K562 (cell line): ENCODE results near the gene FAM174C. TPM values are rescaled to one million over a fixed set of nuclear protein-coding genes. Genes with fewer than 3 reads are reported as not detected.
A peak's percentile ranks its signal among the peaks of the same experiment; 100 is the strongest.

Experiments
- ATAC-seq: fragments of 200-7000 bp; cut with Tn5 transposase; 3 replicates; pipeline ENCODE4 v1.9.1; 2020; ENCODE audit warnings: moderate library complexity
- BruUV-seq: library from RNA; stranded (reverse); fragments of 400-500 nt; replicated peaks from 2 replicates; lab custom pipeline; 2021; lab: Mats Ljungman, UMichigan
- CTCF ChIA-PET: fragments of 300-600 bp; formaldehyde crosslinking; extraction: SDS; loops from one replicate; lab custom pipeline; 2021; ENCODE audit warnings: low intra/inter-chr PET ratio; lab: Yijun Ruan, JAX
- POLR2A ChIA-PET: fragments of 300-600, 350-650 bp; sonication (Branson Sonifier 250); formaldehyde crosslinking; extraction: SDS; loops from one replicate; lab custom pipeline; 2021; ENCODE audit warnings: antibody characterized with exemption, inconsistent platforms; lab: Yijun Ruan, JAX
- DNase-seq, 4 experiments: peaks; one replicate each; pipeline versions ENCODE4 v3.0.0 to v3.0.0-alpha.2; 2011 to 2018; ENCODE audit warnings: low spot score in 3 of 4, mixed read lengths in 3 of 4; ENCODE audit errors: extremely low read depth in 1 of 4
- FAIRE-seq: peaks from 2 replicates; lab custom pipeline; 2011; peaks lifted over from hg19 to GRCh38; lab: Jason Lieb, UNC
- H2AFZ ChIP-seq: 2 replicates; pipeline ENCODE4 v1.6.0; 2011; ENCODE audit warnings: low read depth, low read length, control low read depth, inconsistent platforms
- H3K27ac ChIP-seq: fragments of 200-600 bp; 3 replicates; pipeline ENCODE4 v1.8.0; 2011; ENCODE audit warnings: low read depth, mild to moderate bottlenecking, control low read depth, inconsistent platforms, low read length, moderate library complexity, mixed read lengths; ENCODE audit errors: extremely low read depth
- H3K27me3 ChIP-seq, 2 experiments: fragments of 300-600 bp in 1 of 2; 2 replicates in 1 of 2; 3 replicates in 1 of 2; pipeline versions ENCODE4 v1.6.0 to v1.8.0; 2011; ENCODE audit warnings: inconsistent platforms in 2 of 2, low read length in 2 of 2, mild to moderate bottlenecking in 1 of 2, mixed read lengths in 1 of 2, moderate library complexity in 1 of 2; ENCODE audit not compliant: control insufficient read depth in 2 of 2, insufficient read depth in 2 of 2
- H3K36me3 ChIP-seq: fragments of 300-600 bp; 3 replicates; pipeline ENCODE4 v1.8.0; 2011; ENCODE audit warnings: mild to moderate bottlenecking, low read length, inconsistent platforms; ENCODE audit not compliant: control insufficient read depth, insufficient read depth
- H3K4me1 ChIP-seq, 2 experiments: fragments of 200-600 bp in 1 of 2; replicated peaks in 1 of 2; 2 replicates in 1 of 2; 3 replicates in 1 of 2; pipeline versions ENCODE4 v1.5.1 to v1.8.0; 2011; ENCODE audit warnings: inconsistent platforms in 2 of 2, low read length in 2 of 2, mild to moderate bottlenecking in 1 of 2, mixed read lengths in 1 of 2, moderate library complexity in 1 of 2; ENCODE audit not compliant: control insufficient read depth in 2 of 2, insufficient read depth in 2 of 2
- H3K4me2 ChIP-seq: 2 replicates; pipeline ENCODE4 v1.6.1; 2011; ENCODE audit warnings: low read length, control low read depth, inconsistent platforms, mixed read lengths; ENCODE audit not compliant: insufficient read depth
- H3K4me3 ChIP-seq: fragments of 200-600 bp; sonication (generic), shearing (Covaris generic); 2 replicates; pipeline ENCODE4 v1.5.1; 2016; ENCODE audit warnings: control low read depth, inconsistent platforms
- H3K79me2 ChIP-seq: fragments of 200-600 bp; 3 replicates; pipeline ENCODE4 v1.8.0; 2011; ENCODE audit warnings: low read length, inconsistent platforms; ENCODE audit not compliant: control insufficient read depth, insufficient read depth
- H3K9ac ChIP-seq, 2 experiments: 2 replicates each; pipeline versions ENCODE4 v1.6.0 to v1.6.1; 2011; ENCODE audit warnings: low read depth in 2 of 2, low read length in 2 of 2, control low read depth in 1 of 2, inconsistent platforms in 1 of 2, mild to moderate bottlenecking in 1 of 2, mixed read lengths in 1 of 2; ENCODE audit not compliant: insufficient read depth in 1 of 2
- H3K9me1 ChIP-seq: one replicate; pipeline ENCODE4 v1.6.0; 2011; ENCODE audit warnings: inconsistent platforms, mild to moderate bottlenecking, low read length, moderate library complexity; ENCODE audit not compliant: control insufficient read depth, insufficient read depth
- H3K9me3 ChIP-seq: replicated peaks from 2 replicates; pipeline ENCODE4 v1.5.1; 2011; ENCODE audit warnings: low read depth, low read length, inconsistent platforms; ENCODE audit not compliant: control insufficient read depth, insufficient read depth
- H4K20me1 ChIP-seq: replicated peaks from 2 replicates; pipeline ENCODE4 v1.6.1; 2011; ENCODE audit warnings: low read length, inconsistent platforms, mixed read lengths; ENCODE audit not compliant: control insufficient read depth, insufficient read depth
- BCL6 ChIP-seq: fragments of 250-450 bp; sonication (Bioruptor Pico); IDR thresholded peaks from 2 replicates; pipeline ENCODE4 v1.4.0; 2020
- PHB2 ChIP-seq: fragments of 450-650 bp; IDR thresholded peaks from 2 replicates; pipeline ENCODE4 v1.6.1; 2017; ENCODE audit warnings: low read depth
- TAF9B ChIP-seq: fragments of 450-650 bp; IDR thresholded peaks from 2 replicates; pipeline ENCODE4 v1.6.1; 2018; ENCODE audit warnings: mild to moderate bottlenecking; ENCODE audit not compliant: partially characterized antibody
- ZNF232 ChIP-seq: sonication (generic); formaldehyde crosslinking; IDR thresholded peaks from 2 replicates; pipeline ENCODE4 v1.8.0; 2022; ENCODE audit warnings: mild to moderate bottlenecking, missing genetic modification reagents
- ZNF699 ChIP-seq: fragments of 250-450 bp; sonication (Bioruptor Pico); IDR thresholded peaks from 2 replicates; pipeline ENCODE4 v1.8.0; 2021; ENCODE audit warnings: mild to moderate bottlenecking, moderate library complexity; ENCODE audit not compliant: insufficient replicate concordance
- WGBS: fragments of 100-300 bp; shearing (Covaris generic); methylation state at CpG from one replicate; pipeline ENCODE4 v1.1.6; 2016; ENCODE audit warnings: low coverage, mixed read lengths; ENCODE audit not compliant: insufficient coverage; ENCODE audit errors: missing lambda C conversion rate; 5-methylcytosine and 5-hydroxymethylcytosine counted together
- in situ Hi-C: fragments of 300-500 bp; cut with MboI; formaldehyde crosslinking; loops from 4 replicates; pipeline ENCODE4 v1.15.0; 2018; ENCODE audit warnings: inconsistent platforms, mixed read lengths
- intact Hi-C: fragments of 100-400 bp; cut with micrococcal nuclease; formaldehyde crosslinking; loops from 2 replicates; pipeline ENCODE4 v1.14.2; 2022
- polyA plus RNA-seq, 8 experiments: library from polyadenylated mRNA; depleted of rRNA in 4 of 8; stranded (reverse) in 5 of 8; unstranded in 3 of 8; fragments of >200 nt; fragmentation: Nextera tagmentation in 2 of 8; fragmentation: Illumina TruSeq in 1 of 8; extraction: Ambion mirVana in 2 of 8; extraction: Trizol in 1 of 8; gene quantifications; 2 replicates each; pipeline versions ENCODE4 v1.2.1 to v1.2.3, GENCODE V29; 2011 to 2014; ENCODE audit warnings: inconsistent platforms in 1 of 8, missing spikeins in 1 of 8
- total RNA-seq, 7 experiments: library from RNA; depleted of rRNA in 6 of 7; stranded (reverse); fragments of >200 nt in 6 of 7; fragmentation: Illumina TruSeq in 2 of 7; extraction: Trizol in 2 of 7; gene quantifications; 2 replicates each; pipeline versions ENCODE4 v1.2.1 to v1.2.3, GENCODE V29; 2011 to 2021; ENCODE audit warnings: low replicate concordance in 1 of 7
- TF ChIP-seq, protein P1 (sequence below): conservative IDR thresholded peaks from 2 replicates; pipeline ENCODE4 v1.6.1; 2011; ENCODE audit warnings: low read depth, mild to moderate bottlenecking, low read length; ENCODE audit not compliant: control insufficient read depth
- TF ChIP-seq, protein P2 (sequence below): fragments of 450-650 bp; IDR thresholded peaks from 2 replicates; pipeline ENCODE4 v1.6.1; 2016; ENCODE audit warnings: mild to moderate bottlenecking, moderate library complexity

FAM174C gene
- total and polyA plus RNA-seq, 9 of the 15 experiments (the other 6 are each of a cell fraction or from before 2014, with no cell fraction given): 0.66 to 89.6 (median 20.3) TPM

DNA sequence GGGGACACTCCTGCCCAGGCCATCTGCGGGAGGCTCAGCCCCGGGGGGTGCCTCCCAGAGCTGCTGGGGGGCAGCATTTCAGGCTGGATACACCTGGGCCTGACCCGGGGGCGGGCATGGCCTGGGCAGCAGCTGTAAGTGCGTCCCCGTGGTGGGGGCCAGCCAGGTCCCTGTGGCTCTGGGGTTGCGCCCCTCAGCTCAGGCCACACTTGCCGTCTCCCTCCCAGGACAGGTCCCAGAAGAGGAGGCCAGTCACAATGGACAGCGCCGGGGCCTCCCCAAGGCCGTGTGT, 49.2 kb upstream of the FAM174C start:
- CTCF ChIA-PET: no interaction called here
- no peak overlapping the region for H3K27ac ChIP-seq
- in situ Hi-C loops (loop anchor here (25.0 kb wide), 1 partner anchor 464 kb away; the partner anchor contains the start of gene MISP), intact Hi-C loops (no loop called here)
- POLR2A ChIA-PET: interaction anchor here (1.5 kb wide), 1 partner anchor 9 kb away, joined by 9 read pairs; no protein-coding TSS in a partner anchor
- H3K4me2 ChIP-seq: no peak overlapping the region
- no peaks in the 10 kb centered on the region for H3K9me1 ChIP-seq
- DNase-seq (no peak), ATAC-seq (no peak), FAIRE-seq (no peak)
- no peaks in the 10 kb centered on the region; the same call in 1 of the 2 replicates for H3K9me3 ChIP-seq
- no peaks in the 10 kb centered on the region for H3K27me3 ChIP-seq
- H3K4me1 ChIP-seq: peaks cover 0 to 63% of the 10 kb centered on the region in 2 experiments; a peak in 2 of 5 replicates
- BruUV-seq: no TSS peak
- no peak overlapping the region for H3K4me3 ChIP-seq
- peaks cover 16% of the 10 kb centered on the region for H3K79me2 ChIP-seq
- 100% methylated on average over 2 of the region's 11 CpGs for WGBS
- H3K9ac ChIP-seq: peak overlapping the region in 1 of 2 experiments; percentile 26; a peak in 1 of 4 replicates
- H2AFZ ChIP-seq: no peak overlapping the region
- peaks cover 68% of the 10 kb centered on the region; the same call in 2 of the 3 replicates for H3K36me3 ChIP-seq
- 0 out of 2 replicates have a peak, but pooled peaks cover under 1% of the 10 kb centered on the region for H4K20me1 ChIP-seq
- TF ChIP-seq, protein P1, sequence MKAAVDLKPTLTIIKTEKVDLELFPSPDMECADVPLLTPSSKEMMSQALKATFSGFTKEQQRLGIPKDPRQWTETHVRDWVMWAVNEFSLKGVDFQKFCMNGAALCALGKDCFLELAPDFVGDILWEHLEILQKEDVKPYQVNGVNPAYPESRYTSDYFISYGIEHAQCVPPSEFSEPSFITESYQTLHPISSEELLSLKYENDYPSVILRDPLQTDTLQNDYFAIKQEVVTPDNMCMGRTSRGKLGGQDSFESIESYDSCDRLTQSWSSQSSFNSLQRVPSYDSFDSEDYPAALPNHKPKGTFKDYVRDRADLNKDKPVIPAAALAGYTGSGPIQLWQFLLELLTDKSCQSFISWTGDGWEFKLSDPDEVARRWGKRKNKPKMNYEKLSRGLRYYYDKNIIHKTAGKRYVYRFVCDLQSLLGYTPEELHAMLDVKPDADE: no peak
- TF ChIP-seq BCL6 (CRISPR knock-in tag) (no peak), ZNF699 (CRISPR knock-in tag) (no peak), PHB2 (no peak), TAF9B (no peak), ZNF232 (CRISPR knock-in tag) (no peak)
- TF ChIP-seq, protein P2, sequence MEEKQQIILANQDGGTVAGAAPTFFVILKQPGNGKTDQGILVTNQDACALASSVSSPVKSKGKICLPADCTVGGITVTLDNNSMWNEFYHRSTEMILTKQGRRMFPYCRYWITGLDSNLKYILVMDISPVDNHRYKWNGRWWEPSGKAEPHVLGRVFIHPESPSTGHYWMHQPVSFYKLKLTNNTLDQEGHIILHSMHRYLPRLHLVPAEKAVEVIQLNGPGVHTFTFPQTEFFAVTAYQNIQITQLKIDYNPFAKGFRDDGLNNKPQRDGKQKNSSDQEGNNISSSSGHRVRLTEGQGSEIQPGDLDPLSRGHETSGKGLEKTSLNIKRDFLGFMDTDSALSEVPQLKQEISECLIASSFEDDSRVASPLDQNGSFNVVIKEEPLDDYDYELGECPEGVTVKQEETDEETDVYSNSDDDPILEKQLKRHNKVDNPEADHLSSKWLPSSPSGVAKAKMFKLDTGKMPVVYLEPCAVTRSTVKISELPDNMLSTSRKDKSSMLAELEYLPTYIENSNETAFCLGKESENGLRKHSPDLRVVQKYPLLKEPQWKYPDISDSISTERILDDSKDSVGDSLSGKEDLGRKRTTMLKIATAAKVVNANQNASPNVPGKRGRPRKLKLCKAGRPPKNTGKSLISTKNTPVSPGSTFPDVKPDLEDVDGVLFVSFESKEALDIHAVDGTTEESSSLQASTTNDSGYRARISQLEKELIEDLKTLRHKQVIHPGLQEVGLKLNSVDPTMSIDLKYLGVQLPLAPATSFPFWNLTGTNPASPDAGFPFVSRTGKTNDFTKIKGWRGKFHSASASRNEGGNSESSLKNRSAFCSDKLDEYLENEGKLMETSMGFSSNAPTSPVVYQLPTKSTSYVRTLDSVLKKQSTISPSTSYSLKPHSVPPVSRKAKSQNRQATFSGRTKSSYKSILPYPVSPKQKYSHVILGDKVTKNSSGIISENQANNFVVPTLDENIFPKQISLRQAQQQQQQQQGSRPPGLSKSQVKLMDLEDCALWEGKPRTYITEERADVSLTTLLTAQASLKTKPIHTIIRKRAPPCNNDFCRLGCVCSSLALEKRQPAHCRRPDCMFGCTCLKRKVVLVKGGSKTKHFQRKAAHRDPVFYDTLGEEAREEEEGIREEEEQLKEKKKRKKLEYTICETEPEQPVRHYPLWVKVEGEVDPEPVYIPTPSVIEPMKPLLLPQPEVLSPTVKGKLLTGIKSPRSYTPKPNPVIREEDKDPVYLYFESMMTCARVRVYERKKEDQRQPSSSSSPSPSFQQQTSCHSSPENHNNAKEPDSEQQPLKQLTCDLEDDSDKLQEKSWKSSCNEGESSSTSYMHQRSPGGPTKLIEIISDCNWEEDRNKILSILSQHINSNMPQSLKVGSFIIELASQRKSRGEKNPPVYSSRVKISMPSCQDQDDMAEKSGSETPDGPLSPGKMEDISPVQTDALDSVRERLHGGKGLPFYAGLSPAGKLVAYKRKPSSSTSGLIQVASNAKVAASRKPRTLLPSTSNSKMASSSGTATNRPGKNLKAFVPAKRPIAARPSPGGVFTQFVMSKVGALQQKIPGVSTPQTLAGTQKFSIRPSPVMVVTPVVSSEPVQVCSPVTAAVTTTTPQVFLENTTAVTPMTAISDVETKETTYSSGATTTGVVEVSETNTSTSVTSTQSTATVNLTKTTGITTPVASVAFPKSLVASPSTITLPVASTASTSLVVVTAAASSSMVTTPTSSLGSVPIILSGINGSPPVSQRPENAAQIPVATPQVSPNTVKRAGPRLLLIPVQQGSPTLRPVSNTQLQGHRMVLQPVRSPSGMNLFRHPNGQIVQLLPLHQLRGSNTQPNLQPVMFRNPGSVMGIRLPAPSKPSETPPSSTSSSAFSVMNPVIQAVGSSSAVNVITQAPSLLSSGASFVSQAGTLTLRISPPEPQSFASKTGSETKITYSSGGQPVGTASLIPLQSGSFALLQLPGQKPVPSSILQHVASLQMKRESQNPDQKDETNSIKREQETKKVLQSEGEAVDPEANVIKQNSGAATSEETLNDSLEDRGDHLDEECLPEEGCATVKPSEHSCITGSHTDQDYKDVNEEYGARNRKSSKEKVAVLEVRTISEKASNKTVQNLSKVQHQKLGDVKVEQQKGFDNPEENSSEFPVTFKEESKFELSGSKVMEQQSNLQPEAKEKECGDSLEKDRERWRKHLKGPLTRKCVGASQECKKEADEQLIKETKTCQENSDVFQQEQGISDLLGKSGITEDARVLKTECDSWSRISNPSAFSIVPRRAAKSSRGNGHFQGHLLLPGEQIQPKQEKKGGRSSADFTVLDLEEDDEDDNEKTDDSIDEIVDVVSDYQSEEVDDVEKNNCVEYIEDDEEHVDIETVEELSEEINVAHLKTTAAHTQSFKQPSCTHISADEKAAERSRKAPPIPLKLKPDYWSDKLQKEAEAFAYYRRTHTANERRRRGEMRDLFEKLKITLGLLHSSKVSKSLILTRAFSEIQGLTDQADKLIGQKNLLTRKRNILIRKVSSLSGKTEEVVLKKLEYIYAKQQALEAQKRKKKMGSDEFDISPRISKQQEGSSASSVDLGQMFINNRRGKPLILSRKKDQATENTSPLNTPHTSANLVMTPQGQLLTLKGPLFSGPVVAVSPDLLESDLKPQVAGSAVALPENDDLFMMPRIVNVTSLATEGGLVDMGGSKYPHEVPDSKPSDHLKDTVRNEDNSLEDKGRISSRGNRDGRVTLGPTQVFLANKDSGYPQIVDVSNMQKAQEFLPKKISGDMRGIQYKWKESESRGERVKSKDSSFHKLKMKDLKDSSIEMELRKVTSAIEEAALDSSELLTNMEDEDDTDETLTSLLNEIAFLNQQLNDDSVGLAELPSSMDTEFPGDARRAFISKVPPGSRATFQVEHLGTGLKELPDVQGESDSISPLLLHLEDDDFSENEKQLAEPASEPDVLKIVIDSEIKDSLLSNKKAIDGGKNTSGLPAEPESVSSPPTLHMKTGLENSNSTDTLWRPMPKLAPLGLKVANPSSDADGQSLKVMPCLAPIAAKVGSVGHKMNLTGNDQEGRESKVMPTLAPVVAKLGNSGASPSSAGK: no peak
